ENCODE data around the gene CORO1C.
"Not testable (repeated sequence)": the region's sequence is repeated elsewhere in the genome, so short reads cannot be mapped to it uniquely, and the experiment has no call there.

Gene CORO1C

GRCh38 chr12:108752387-108752786 is 21.1 kb upstream of the CORO1C start:
- DNase-seq: no peak

GRCh38 chr12:108751821-108752220 is 20.5 kb upstream of the CORO1C start:
- no peak for DNase-seq

- DNase-seq: not testable (repeated sequence)
These were observed 19.7 kb upstream of the CORO1C start for GRCh38 chr12:108751003-108751402.

GRCh38 chr12:108750526-108750925 is 19.2 kb upstream of the CORO1C start:
- no peak for DNase-seq

GRCh38 chr12:108747563-108747962 is 16.2 kb upstream of the CORO1C start:
- no peak for DNase-seq

GRCh38 chr12:108745641-108746040 is 14.3 kb upstream of the CORO1C start:
- no peak for DNase-seq

GRCh38 chr12:108744021-108744897 is 12.9 kb upstream of the CORO1C start:
- DNase-seq: no peak

GRCh38 chr12:108738170-108738569 is 6.9 kb upstream of the CORO1C start:
- no peak for DNase-seq

- DNase-seq: no peak
These were observed 4.5 kb upstream of the CORO1C start for GRCh38 chr12:108735855-108736254.

GRCh38 chr12:108734200-108734906 is 3.0 kb upstream of the CORO1C start:
- no peak for DNase-seq

- not testable (repeated sequence) for DNase-seq
These were observed 1.9 kb upstream of the CORO1C start for GRCh38 chr12:108733230-108733531.

GRCh38 chr12:108732489-108733229 is 1.3 kb upstream of the CORO1C start:
- no peak for DNase-seq

- peak; percentile 70 to 93 (median 90) for DNase-seq
These were observed 646 bp upstream of the CORO1C start for GRCh38 chr12:108731866-108732461.

GRCh38 chr12:108730365-108731104 is 783 bp downstream of the CORO1C start:
- peak in 1 of 4 experiments; percentile 24 for DNase-seq

GRCh38 chr12:108729612-108730364 is 1.5 kb downstream of the CORO1C start:
- no peak for DNase-seq

GRCh38 chr12:108728820-108729611 is 2.3 kb downstream of the CORO1C start:
- no peak for DNase-seq

- no peak for DNase-seq
These were observed 3.2 kb downstream of the CORO1C start for GRCh38 chr12:108727868-108728735.

GRCh38 chr12:108727161-108727560 is 4.2 kb downstream of the CORO1C start:
- DNase-seq: no peak

- no peak for DNase-seq
These were observed 6.5 kb downstream of the CORO1C start for GRCh38 chr12:108724890-108725151.
